ENCODE results near the gene GSG1L.
"Not testable (repeated sequence)": the region's sequence is repeated elsewhere in the genome, so short reads cannot be mapped to it uniquely, and the experiment has no call there.

GSG1L gene

GRCh38 chr16:27980919-27981700 is 82.4 kb downstream of the GSG1L start:
- DNase-seq (ENCODE audit: low read depth): no peak

DNA sequence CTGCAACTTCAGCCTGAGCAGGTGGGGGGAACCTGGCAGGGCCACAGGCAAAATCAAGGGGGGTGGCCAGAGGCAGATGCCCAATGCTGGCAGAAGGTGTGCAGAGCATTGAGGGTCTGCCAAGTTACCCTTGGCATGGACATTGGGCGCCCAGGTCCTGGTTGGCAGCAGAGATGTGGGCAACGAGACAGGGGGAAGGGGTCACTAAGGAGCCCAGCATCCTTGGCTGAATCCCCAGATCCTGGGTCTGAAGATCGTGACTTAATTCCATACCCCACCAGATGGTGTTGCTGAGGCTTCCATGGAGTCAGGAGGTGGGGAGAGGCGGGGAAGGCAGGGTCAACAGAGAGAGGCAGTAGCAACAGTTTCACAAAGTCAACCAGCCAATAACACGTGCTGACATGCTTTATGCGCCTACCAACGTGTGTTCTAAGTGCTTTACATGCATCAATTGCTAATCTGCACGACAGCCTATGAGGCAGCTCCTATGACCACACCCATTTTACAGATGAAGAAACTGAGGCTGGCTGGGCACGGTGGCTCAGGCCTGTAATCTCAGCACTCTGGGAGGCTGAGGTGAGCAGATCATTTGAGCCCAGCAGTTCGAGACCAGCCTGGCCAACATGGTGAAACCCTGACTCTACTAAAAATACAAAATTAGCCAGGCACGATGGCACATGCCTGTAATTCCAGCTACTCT is 83.3 kb downstream of the GSG1L start:
- no peak for DNase-seq (ENCODE audit: low read depth)

DNA sequence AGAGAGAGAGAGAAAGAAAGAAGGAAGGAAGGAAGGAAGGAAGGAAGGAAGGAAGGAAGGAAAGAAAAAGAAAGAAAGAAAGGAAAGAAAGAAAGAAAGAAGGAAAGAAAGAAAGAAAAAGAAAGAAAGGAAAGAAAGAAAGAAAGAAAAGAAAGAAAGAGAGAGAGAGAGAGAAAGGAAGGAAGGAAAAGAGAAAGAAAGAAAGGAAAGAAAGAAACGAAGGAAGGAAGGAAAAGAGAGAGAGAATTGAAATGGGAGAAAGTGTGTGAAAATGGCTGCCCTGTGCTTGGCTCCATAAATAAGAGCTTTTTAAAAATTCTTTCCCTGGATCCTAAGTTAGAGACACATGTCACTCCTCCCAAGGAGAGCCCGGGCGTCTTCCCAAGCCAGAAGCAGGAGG is 83.8 kb downstream of the GSG1L start:
- not testable (repeated sequence) for DNase-seq (ENCODE audit: low read depth)

- DNase-seq (ENCODE audit: low read depth): no peak
Measured at GRCh38 chr16:27978876-27979275, 84.6 kb downstream of the GSG1L start.

DNA sequence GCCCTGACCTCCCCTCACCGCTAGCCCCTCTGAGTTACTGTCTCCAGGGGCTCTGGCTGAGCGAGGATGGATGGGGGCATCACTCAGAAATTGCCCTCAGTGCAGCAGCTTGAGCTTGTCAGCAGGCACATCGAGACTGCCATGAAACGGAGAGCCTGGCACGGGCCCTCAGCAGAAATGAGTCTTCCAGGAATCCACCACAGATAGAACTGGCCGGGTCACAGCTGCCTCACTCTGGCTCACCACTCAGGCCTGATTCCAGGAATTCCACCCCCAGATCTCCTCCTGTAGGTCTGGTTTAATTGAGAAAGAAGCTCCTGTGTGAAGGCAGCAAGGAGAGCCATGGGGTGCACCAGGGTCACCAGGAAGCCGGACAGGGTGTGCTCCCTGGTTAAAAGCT is 85.5 kb downstream of the GSG1L start:
- DNase-seq (ENCODE audit: low read depth): no peak

DNA sequence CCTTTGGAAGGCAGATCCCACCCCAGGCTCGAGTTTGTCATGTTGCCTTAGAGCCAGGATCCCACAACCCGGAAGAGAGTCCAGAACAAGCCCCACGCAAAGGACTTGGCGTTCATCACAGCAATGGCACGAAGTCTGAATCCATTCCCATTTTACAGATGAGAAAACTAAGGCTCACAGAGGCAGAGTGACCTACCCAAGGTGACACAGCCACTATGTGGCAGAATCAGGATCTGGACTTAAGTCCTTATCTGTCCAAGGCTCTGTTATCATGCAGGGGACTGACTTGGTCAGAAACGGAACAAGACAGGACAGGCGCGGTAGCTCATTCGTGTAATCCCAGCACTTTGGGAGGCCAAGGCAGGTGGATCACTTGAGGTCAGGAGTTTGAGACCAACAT is 86.5 kb downstream of the GSG1L start:
- no peak for DNase-seq (ENCODE audit: low read depth)

- DNase-seq (ENCODE audit: low read depth): no peak
Measured at GRCh38 chr16:27974896-27975540, 88.5 kb downstream of the GSG1L start.

DNA sequence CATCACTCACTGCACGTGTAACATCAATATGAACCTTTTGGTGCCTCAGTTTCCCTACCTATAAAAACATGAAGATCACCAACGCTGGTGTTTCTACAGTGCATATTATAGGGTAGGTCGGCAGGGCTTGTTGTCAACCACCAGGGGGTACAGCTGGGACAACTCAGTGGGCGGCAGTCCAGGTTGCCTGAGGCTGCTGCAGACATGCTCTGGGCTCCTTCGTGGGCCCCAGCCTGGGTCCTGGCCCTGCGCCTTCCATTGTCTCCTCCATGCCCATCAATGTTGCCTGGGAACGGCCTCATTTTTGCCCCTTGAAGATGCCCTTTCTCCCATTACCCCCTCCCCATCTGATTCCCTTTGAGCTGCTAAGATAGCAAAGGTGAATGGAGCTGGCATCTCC is 89.8 kb downstream of the GSG1L start:
- DNase-seq (ENCODE audit: low read depth): no peak

GRCh38 chr16:27972500-27972899 is 91.0 kb downstream of the GSG1L start:
- no peak for DNase-seq (ENCODE audit: low read depth)

GRCh38 chr16:27969574-27969973 is 93.9 kb downstream of the GSG1L start:
- no peak for DNase-seq (ENCODE audit: low read depth)

DNA sequence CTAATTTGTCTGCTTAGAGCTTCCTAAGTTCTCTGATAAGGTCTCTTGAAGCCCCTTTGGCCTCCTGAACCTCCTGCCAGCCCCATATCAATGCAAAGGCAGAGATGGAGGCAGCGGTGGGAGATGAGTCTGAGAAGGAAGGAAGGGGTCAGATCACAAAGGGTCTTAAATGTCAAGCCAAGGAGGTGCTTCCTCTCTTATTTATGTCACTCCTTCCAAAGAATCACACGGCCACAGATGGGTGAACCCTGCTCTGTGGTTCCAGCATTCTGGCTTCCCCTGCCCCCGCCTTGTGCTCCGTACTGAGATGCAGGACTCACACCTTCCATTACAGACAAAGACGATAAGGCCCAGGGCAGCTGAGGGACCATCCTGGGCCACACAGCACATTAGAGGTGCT is 96.3 kb downstream of the GSG1L start:
- no peak for DNase-seq (ENCODE audit: low read depth)

DNA sequence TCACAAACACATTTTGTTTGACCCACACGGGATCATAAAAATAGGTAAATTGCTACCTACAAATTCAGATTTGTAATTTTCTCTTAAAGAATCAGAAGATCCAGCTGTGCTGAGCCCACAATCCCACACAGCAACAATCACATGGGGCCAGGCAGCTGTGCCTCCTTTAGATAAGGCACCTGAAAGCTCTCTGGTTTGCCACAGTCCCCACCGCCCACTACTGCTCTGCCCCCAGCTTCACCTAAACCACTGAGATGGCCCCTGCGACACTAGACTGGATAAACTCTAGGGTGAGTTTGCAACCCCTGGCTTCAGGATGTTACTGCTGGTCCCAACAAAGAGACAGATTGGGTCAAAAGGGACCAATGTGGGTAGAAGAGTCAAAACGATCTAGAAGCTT is 96.8 kb downstream of the GSG1L start:
- no peak for DNase-seq (ENCODE audit: low read depth)

DNA sequence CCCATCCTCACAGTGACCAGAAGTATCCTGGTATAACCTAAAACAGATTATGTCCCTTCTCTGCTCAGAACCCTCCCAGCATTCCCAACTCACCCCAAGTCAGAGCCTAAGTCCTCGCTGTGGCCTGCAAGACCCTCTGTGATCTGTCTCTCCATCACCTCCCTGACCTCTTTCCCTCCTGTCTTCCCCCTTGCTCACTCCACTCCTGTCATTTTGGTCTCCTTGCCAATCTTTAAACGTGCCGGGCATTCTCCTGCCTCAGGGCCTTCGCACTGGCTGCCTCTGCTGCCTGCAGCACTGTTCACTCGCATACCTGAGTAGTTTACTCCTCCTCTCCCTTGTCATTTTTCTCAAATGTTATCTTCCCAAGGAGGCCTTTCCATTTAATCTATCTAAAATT is 97.7 kb downstream of the GSG1L start:
- no peak for DNase-seq (ENCODE audit: low read depth)

DNA sequence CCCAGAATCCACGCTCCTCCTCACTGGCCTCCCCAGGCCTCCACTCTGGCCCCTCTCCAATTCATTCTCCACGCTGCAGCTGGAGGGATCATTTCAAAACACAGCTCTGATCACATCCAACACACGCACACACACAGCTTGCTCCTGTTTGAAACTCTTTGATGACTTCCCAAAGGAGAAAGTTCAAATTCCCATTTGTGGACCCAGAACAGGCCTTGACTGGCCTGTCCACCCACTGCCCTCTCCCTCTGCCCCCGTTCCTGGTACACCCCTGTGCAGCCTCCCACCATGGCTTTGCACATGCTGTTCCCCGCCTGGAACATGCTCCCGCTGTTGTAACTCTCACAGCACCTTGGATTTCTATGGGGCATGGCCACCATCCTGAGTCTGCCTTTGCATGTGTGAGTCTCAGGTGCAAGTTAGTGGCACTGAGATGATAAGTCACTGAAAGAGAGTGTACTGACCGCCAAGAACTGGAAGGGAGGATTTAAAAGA is 100.0 kb downstream of the GSG1L start:
- DNase-seq (ENCODE audit: low read depth): no peak

- no peak for DNase-seq (ENCODE audit: low read depth)
Measured at GRCh38 chr16:27962197-27962596, 101.3 kb downstream of the GSG1L start.

DNA sequence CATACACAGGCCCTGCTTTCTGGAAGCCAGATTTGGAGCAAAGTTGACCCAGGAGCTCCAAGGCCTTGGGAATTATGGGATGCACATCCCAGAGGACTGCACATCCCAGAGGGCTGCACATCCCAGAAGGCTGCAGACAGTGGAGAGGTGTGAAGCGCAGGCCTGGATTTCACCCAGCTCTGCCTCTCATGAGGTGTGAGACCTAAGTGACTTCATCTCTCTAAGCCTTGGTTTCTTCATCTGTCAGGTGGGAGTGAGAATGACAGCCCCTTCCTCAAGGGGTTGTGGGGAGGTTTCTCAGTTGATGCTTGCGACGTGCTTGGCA is 102.3 kb downstream of the GSG1L start:
- no peak for DNase-seq (ENCODE audit: low read depth)

- no peak for DNase-seq (ENCODE audit: low read depth)
Measured at GRCh38 chr16:27960619-27961295, 102.8 kb downstream of the GSG1L start.

- no peak for DNase-seq (ENCODE audit: low read depth)
Measured at GRCh38 chr16:27959914-27960313, 103.6 kb downstream of the GSG1L start.

DNA sequence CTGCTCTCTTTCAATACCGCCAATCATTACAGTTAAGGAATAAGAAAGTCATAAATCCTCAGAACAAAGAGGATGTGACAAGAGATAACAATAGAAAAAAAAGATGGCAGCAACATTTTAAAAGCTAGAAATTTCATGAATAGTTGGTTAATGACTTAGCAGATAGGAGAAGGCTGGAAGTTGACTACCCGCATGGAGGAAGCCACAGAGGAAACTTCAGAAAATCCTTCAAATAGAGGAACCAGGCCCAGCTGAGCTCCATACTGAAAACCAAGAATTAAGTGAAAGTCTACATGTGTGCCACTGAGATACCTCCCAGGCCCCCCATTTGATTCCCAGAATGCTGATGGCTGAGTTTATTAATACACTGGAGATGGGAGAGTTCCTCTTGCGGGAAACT is 109.3 kb downstream of the GSG1L start:
- no peak for DNase-seq (ENCODE audit: low read depth)

- no peak for DNase-seq (ENCODE audit: low read depth)
Measured at GRCh38 chr16:27952811-27953210, 110.7 kb downstream of the GSG1L start.

DNA sequence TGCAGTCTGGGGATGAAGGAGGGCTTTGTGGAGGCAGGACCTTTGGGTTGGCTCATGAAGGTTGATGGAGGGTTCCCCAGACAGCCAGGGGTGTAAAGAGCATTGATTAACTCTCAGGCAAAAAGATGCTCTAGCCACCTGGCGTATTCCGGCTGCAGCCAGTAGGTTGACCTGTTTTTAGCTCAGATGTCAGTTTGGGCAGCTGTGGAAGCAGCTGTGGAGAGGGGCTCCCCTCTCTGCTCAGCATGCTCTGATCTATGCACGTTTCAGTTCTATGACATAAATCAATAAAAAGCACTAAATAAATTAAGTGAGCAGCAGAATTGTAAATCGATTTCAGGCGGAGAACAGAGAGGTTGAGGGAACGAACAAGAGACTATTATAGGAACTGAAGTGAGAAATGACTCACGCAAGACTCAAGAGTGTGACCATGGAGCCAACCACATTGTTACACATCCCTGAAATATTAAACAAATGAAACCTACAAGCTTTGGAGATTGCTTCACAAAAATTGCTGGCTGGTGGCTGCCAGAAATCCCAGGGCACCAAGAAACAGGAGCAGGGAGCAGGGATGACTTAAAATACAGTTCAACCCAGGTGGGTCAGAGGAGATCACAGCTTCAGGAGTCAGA is 111.9 kb downstream of the GSG1L start:
- DNase-seq (ENCODE audit: low read depth): no peak

DNA sequence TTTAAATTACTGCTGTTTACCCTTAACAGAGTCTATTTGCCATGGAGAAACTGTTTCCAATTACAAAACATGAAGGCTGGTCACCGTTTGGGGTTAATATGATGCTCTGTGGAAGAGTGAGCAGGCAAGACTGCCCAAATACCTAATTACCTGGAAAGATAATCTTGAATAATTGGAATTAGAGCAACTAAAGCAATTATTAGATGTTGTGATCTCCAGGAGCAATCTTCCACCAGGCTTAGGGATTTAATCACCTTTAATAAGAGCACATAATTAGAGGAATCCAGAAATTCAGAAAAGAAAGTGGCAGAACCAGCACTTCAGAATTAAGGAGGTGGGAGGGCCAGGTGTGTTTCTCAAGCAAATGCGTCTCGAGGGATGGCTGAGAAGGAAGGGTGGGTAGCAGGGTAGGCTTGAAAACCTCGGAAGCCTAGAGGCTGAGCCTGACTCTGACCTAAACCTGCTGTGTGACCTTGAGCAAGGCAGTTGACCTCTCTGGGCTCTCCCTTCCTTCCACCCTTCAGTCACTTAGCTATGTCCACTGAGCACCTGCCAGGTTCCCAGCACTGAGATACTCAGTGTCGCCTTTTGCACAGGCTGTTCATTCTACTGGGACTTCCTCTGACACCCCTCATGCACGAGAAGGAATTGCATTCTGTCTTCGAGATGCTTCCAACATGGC is 113.2 kb downstream of the GSG1L start:
- no peak for DNase-seq (ENCODE audit: low read depth)

Measured in stimulated activated CD8-positive, alpha-beta memory T cell treated with anti-CD3 and anti-CD28 coated beads, Interleukin-12 subunit alpha, Interleukin-12 subunit beta, amount 100 ng/mL, for 4 hours (primary cell).